PC-9 (cell line): ENCODE measurements around the gene SIAH2.

ENCODE experiments used
- EZH2 ChIP-seq: fragments of 200-600 bp; sonication (generic); IDR thresholded peaks from 2 replicates; pipeline ENCODE4 v1.8.0; 2017; ENCODE audit warnings: antibody characterized with exemption, low read depth
- TF ChIP-seq, protein P1 (sequence below): fragments of 200-600 bp; sonication (generic); conservative IDR thresholded peaks from 2 replicates; pipeline ENCODE4 v1.6.1; 2017; ENCODE audit warnings: mixed run types, antibody characterized with exemption, mild to moderate bottlenecking, moderate library complexity

DNA sequence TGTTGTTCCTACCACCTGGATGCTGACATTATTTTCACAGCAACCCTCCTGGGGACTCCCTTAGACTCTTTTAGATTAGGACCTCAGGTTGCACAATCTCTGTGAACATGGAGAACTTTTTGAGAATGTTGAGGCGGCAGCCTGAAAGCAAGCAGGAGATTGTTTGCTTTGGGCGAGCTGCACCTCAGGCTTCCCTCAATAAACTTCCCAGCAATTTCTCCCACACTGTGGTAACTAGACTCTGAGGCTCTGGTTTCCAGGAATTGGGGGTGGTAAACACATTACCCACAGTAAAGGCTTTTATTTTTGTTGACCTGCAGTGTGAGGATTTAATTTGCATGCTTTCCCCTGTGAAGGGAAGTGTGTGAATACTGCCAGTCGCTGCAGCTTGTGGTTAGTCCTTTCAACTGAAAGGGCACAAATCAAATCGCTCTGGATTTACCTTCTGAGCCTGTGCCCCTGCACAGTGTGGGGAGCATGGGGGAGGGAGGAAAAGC, 35.2 kb upstream of the SIAH2 start:
- TF ChIP-seq, protein P1, sequence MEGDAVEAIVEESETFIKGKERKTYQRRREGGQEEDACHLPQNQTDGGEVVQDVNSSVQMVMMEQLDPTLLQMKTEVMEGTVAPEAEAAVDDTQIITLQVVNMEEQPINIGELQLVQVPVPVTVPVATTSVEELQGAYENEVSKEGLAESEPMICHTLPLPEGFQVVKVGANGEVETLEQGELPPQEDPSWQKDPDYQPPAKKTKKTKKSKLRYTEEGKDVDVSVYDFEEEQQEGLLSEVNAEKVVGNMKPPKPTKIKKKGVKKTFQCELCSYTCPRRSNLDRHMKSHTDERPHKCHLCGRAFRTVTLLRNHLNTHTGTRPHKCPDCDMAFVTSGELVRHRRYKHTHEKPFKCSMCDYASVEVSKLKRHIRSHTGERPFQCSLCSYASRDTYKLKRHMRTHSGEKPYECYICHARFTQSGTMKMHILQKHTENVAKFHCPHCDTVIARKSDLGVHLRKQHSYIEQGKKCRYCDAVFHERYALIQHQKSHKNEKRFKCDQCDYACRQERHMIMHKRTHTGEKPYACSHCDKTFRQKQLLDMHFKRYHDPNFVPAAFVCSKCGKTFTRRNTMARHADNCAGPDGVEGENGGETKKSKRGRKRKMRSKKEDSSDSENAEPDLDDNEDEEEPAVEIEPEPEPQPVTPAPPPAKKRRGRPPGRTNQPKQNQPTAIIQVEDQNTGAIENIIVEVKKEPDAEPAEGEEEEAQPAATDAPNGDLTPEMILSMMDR: no peak
- TF ChIP-seq EZH2: no peak
